CD4-positive, alpha-beta T cell treated with Interleukin-21 for 1 hour (primary cell): ENCODE measurements around the gene CENPE.

Source experiments
- DNase-seq: peaks from one replicate; pipeline ENCODE4 v3.0.0-alpha.2; 2020

The CENPE gene

GRCh38 chr4:103074744-103075434 lies 123.3 kb downstream of the CENPE start:
- DNase-seq: no peak

- no peak for DNase-seq
These were observed 124.2 kb downstream of the CENPE start for GRCh38 chr4:103073792-103074438.

GRCh38 chr4:103067841-103068547 lies 130.1 kb downstream of the CENPE start:
- no peak for DNase-seq

GRCh38 chr4:103060453-103061148 lies 137.5 kb downstream of the CENPE start:
- DNase-seq: no peak
